ENCODE data around the gene DNAAF8.

Gene DNAAF8

DNA sequence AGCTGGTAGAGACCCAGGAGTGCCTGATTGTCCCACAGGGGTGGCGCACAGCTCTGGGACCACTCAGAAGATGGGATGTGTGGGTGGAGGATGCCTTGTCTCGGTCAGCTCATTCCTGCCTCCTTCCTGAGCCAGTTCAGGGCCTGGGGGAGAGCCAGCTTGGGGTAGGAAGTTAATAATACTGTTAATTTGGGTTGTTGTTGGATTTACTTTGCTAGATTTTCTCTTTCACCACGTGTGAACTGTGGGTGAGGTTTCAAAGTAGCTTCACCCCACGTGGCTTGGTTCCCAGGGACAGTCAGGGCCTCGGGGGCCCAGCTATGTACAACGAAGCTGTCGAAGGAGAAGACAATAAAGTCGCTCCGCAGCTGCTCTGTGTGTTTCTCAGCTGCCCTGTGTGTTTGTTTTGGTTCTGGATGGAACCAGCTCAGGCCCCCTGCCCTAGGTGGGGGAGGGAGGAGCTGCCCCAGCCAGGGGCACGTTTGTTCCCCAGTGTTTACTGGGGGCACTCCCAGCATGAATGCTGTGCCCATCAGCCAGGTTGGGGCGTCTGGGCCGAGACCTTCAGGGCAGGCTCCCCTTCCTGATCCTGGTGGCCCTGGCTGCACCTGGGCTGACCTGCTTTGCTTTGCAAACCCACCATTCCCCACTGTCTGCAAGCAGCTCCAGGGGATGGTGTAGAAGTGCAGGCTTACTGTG, 38.7 kb upstream of the DNAAF8 start:
- no peak for DNase-seq (ENCODE audit: low read depth in 2 of 2)

- no peak for DNase-seq (ENCODE audit: low read depth in 2 of 2)
Measured at GRCh38 chr16:4696172-4696904, 38.0 kb upstream of the DNAAF8 start.

DNA sequence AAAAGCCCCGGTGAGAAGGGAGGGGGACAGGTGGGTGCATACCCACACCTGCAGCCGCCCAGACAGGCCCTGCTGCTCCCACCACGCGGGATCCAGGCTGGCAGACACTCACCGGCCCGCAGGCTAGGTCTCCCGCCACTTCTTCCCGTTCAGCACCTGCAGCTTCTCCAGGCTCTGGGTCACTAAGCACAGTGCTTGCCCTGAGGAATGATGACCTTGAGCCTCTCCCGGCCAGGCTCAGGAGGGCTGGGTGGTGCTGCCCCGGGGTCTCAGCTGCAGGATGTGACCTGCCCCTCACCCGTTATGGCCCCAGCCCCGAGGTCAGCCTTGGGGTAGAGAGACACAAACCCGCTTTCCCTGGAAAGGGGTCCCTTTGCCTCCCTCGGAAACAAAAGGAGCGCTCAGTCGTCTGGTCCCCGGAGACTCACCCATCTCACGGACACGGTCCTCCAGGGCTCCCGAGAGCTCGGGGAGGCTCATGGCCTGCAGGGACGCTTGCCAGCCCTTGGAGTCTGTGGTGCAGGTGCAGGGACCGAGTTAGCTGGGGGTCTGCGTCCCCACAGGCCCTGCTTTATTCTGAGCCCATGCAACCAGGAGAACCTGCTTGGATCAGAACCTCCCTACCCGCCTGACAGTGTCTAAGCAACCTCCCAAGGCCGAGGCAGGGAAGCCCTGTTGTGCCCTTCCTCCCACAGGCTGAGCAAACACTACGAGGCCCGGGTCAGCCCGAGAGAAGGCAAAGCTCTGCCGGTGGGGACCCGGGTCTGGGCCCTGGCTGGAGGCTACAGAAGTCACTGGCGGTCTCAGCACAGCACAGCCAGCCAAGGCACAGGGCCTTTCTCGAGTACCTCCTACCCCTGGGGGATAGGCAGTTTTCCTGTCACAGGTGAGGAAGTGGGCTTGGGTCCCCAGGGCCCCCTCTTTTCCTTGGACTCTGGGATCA, 37.2 kb upstream of the DNAAF8 start:
- no peak for DNase-seq (ENCODE audit: low read depth in 2 of 2)

- DNase-seq (ENCODE audit: low read depth in 2 of 2): no peak
Measured at GRCh38 chr16:4697848-4698291, 36.5 kb upstream of the DNAAF8 start.

GRCh38 chr16:4698321-4699045, 35.9 kb upstream of the DNAAF8 start:
- no peak for DNase-seq (ENCODE audit: low read depth in 2 of 2)

GRCh38 chr16:4699046-4699556, 35.2 kb upstream of the DNAAF8 start:
- DNase-seq (ENCODE audit: low read depth in 2 of 2): no peak

- DNase-seq (ENCODE audit: low read depth in 2 of 2): no peak
Measured at GRCh38 chr16:4700380-4700996, 33.8 kb upstream of the DNAAF8 start.

DNA sequence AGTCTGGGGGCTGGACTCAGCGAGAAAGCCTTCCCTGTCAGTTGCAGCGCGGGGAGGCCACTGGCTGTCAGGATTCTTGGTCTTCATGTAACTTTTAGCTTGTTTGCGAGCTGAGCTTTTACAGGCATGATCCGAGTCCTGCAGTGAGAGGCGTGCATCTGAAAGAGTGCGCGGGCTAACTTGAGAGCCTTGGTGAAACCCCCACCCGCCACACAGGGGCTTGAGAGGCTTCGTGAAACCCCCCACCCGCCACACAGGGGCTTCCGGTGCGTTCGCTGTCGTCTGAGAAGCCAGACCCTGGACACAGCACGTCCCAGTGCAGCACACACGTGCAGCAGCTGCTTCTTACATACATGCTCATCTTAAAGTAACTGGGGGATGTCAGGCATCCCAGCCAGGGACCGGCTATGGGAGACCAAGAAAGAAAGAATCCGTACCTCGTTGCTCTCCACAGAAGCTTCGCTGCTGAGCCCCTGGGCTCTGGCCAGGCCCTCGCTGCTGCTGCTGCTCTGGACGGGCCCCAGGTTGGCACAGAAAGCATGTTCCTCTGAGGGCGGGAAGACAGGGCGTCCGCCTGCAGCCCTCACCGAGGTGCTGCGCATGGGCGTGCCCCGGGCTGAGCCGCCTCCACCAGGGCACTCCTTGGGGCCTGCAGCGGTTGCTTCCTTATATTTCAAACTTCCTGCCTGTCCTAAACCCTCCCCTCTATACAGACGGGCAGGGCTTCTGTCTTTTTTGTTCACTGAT, 33.2 kb upstream of the DNAAF8 start:
- no peak for DNase-seq (ENCODE audit: low read depth in 2 of 2)

- DNase-seq (ENCODE audit: low read depth in 2 of 2): no peak
Measured at GRCh38 chr16:4701791-4702465, 32.4 kb upstream of the DNAAF8 start.

- DNase-seq (ENCODE audit: low read depth in 2 of 2): no peak
Measured at GRCh38 chr16:4702466-4702808, 31.9 kb upstream of the DNAAF8 start.

GRCh38 chr16:4703906-4704305, 30.4 kb upstream of the DNAAF8 start:
- no peak for DNase-seq (ENCODE audit: low read depth in 2 of 2)

GRCh38 chr16:4704491-4704890, 29.8 kb upstream of the DNAAF8 start:
- DNase-seq (ENCODE audit: low read depth in 2 of 2): no peak

DNA sequence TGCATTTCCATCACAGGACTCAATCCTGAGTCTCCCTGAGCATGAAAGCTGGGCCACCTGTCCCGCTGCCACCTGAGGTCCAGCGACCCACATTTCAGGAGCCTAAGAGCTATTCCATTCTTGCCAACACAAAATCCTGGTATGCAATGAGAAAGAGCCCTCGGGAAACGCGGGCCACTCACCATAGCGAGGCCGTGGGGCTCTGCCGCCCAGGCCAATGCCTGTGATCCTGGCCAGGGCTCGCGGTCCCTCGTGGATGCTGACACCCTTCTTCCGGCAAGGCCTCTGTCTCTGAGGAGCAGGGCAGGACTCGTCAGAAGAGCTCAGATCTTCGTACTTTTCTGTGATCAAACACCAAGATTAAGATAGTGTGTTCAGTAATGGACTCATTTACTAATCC, 29.4 kb upstream of the DNAAF8 start:
- no peak for DNase-seq (ENCODE audit: low read depth in 2 of 2)

DNA sequence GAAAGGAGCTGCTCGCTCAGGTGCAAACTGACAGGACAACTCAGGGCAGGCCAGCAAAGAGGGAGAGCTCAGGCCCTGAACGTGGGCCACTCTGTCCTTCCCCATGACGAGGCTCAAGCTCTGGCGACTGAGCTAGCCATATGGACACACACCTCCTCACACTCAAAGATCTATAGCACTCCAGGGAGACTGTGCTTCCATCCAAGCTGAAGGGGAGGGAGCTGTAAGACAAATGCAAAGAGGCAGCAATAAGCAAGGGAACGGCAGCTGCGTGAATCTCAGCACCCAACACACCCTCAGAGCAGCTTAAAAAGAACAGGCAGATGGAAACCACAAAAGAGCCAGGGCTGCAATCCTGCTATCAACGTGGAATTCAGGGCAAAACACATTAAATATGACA, 27.5 kb upstream of the DNAAF8 start:
- DNase-seq (ENCODE audit: low read depth in 2 of 2): no peak

- no peak for DNase-seq (ENCODE audit: low read depth in 2 of 2)
Measured at GRCh38 chr16:4709481-4709880, 24.9 kb upstream of the DNAAF8 start.

GRCh38 chr16:4713663-4714501, 20.5 kb upstream of the DNAAF8 start:
- DNase-seq (ENCODE audit: low read depth in 2 of 2): no peak

- no peak for DNase-seq (ENCODE audit: low read depth in 2 of 2)
Measured at GRCh38 chr16:4714996-4715395, 19.3 kb upstream of the DNAAF8 start.

DNA sequence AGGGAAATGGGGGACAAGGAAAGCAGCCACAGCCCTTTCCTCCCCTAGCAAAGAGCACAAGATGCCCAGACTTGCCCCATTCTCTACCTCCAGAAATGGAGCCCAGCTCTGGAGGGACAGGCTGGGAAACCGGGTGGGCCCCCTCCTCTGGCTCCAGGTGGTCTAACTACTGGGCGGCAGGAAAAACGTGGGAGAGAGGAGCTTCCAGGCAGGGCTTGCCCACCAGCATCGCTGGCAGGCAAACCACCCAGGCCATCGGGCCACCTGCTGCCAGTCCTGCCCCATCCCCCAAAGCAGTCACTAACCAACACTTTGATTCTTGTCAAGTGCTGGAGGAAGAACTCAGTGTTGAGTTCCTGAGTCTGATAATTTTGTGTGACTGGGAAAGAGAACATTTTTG, 15.9 kb upstream of the DNAAF8 start:
- DNase-seq (ENCODE audit: low read depth in 2 of 2): no peak
